ENCODE data around the gene OMG. TPM values are rescaled to one million over a fixed set of nuclear protein-coding genes. Genes with fewer than 3 reads are reported as not detected.
A peak's percentile ranks its signal among the peaks of the same experiment; 100 is the strongest.
"Not testable (repeated sequence)": the region's sequence is repeated elsewhere in the genome, so short reads cannot be mapped to it uniquely, and the experiment has no call there.

The OMG gene
- total RNA-seq, 2 donors from 2014 or later: not detected

GRCh38 chr17:31291820-31292219 lies 5.2 kb downstream of the OMG start:
- Histone ChIP-seq H3K27me3 (ENCODE audit: control insufficient read depth, insufficient read depth, low read length, poor library complexity, severe bottlenecking) (no peaks in the 10 kb centered on the region), H3K4me3 (ENCODE audit: low read length) (no peak overlapping the region), H3K27ac (ENCODE audit: low read depth, low read length) (no peak overlapping the region), H3K4me1 (ENCODE audit: control insufficient read depth, insufficient read depth, low read length) (peaks cover 3% of the 10 kb centered on the region), H3K9ac (ENCODE audit: extremely low read depth, low read length, poor library complexity, severe bottlenecking) (no peak overlapping the region), H3K9me3 (ENCODE audit: control insufficient read depth, low read length) (no peaks in the 10 kb centered on the region), H3K36me3 (ENCODE audit: control insufficient read depth, insufficient read depth, low read length) (peaks cover 34% of the 10 kb centered on the region)
- Mint-ChIP-seq H3K27me3 (ENCODE audit: insufficient read depth) (no peaks in the 10 kb centered on the region), H3K9me3 (no peaks in the 10 kb centered on the region), H3K36me3 (ENCODE audit: low read depth) (peaks cover 29% of the 10 kb centered on the region), H3K4me3 (no peak overlapping the region), H3K27ac (no peak overlapping the region), H3K4me1 (no peaks in the 10 kb centered on the region)
- no peak for TF ChIP-seq CTCF (conservative IDR thresholded peaks at IDR 0.05)
- no peak for DNase-seq

GRCh38 chr17:31289790-31290189 lies 7.2 kb downstream of the OMG start:
- no peaks in the 10 kb centered on the region for H3K9me3 ChIP-seq (ENCODE audit: control insufficient read depth, low read length)
- no peaks in the 10 kb centered on the region for H3K4me1 ChIP-seq (ENCODE audit: control insufficient read depth, insufficient read depth, low read length)
- Mint-ChIP-seq H3K36me3 (ENCODE audit: low read depth) (peaks cover 32% of the 10 kb centered on the region), H3K27ac (no peak overlapping the region), H3K27me3 (ENCODE audit: insufficient read depth) (no peaks in the 10 kb centered on the region), H3K4me1 (no peaks in the 10 kb centered on the region), H3K4me3 (no peak overlapping the region), H3K9me3 (no peaks in the 10 kb centered on the region)
- no peaks in the 10 kb centered on the region for H3K27me3 ChIP-seq (ENCODE audit: control insufficient read depth, insufficient read depth, low read length, poor library complexity, severe bottlenecking)
- WGBS, 2 experiments (ENCODE audit: insufficient coverage in 1 of 2, insufficient read length in 1 of 2): 100% methylated on average over 1 of the region's 3 CpGs; no CpG with 5 or more reads in 1 of the 2 experiments
- no peak for DNase-seq
- H3K36me3 ChIP-seq (ENCODE audit: control insufficient read depth, insufficient read depth, low read length): peaks cover 31% of the 10 kb centered on the region
- no peak overlapping the region for H3K27ac ChIP-seq (ENCODE audit: low read depth, low read length)
- H3K4me3 ChIP-seq (ENCODE audit: low read length): no peak overlapping the region
- no peak overlapping the region for H3K9ac ChIP-seq (ENCODE audit: extremely low read depth, low read length, poor library complexity, severe bottlenecking)
- no peak for TF ChIP-seq CTCF (conservative IDR thresholded peaks at IDR 0.05)

GRCh38 chr17:31287932-31288331 lies 9.1 kb downstream of the OMG start:
- not testable (repeated sequence) for H3K27ac ChIP-seq (ENCODE audit: low read depth, low read length); H3K4me1 ChIP-seq (ENCODE audit: control insufficient read depth, insufficient read depth, low read length); H3K27me3 ChIP-seq (ENCODE audit: control insufficient read depth, insufficient read depth, low read length, poor library complexity, severe bottlenecking); H3K27ac Mint-ChIP-seq; H3K4me3 Mint-ChIP-seq; H3K4me3 ChIP-seq (ENCODE audit: low read length); H3K9me3 ChIP-seq (ENCODE audit: control insufficient read depth, low read length); H3K4me1 Mint-ChIP-seq; H3K27me3 Mint-ChIP-seq (ENCODE audit: insufficient read depth); DNase-seq; H3K9ac ChIP-seq (ENCODE audit: extremely low read depth, low read length, poor library complexity, severe bottlenecking); H3K9me3 Mint-ChIP-seq
- WGBS, 2 experiments (ENCODE audit: insufficient coverage in 1 of 2, insufficient read length in 1 of 2): no CpG with 5 or more reads among the region's 1 CpG
- peaks cover 32% of the 10 kb centered on the region for H3K36me3 Mint-ChIP-seq (ENCODE audit: low read depth)
- H3K36me3 ChIP-seq (ENCODE audit: control insufficient read depth, insufficient read depth, low read length): peaks cover 30% of the 10 kb centered on the region

GRCh38 chr17:31286587-31286986 lies 10.5 kb downstream of the OMG start:
- H3K4me1 ChIP-seq (ENCODE audit: control insufficient read depth, insufficient read depth, low read length): no peaks in the 10 kb centered on the region
- 94% methylated on average over 1 of the region's 1 CpG; no CpG with 5 or more reads in 1 of the 2 experiments for WGBS, 2 experiments (ENCODE audit: insufficient coverage in 1 of 2, insufficient read length in 1 of 2)
- H3K27ac ChIP-seq (ENCODE audit: low read depth, low read length): no peak overlapping the region
- Mint-ChIP-seq H3K27me3 (ENCODE audit: insufficient read depth) (no peaks in the 10 kb centered on the region), H3K36me3 (ENCODE audit: low read depth) (peaks cover 32% of the 10 kb centered on the region), H3K4me3 (no peak overlapping the region), H3K27ac (no peak overlapping the region), H3K4me1 (no peaks in the 10 kb centered on the region), H3K9me3 (no peaks in the 10 kb centered on the region)
- TF ChIP-seq CTCF (conservative IDR thresholded peaks at IDR 0.05): peak; percentile 51
- H3K4me3 ChIP-seq (ENCODE audit: low read length): no peak overlapping the region
- no peak overlapping the region for H3K9ac ChIP-seq (ENCODE audit: extremely low read depth, low read length, poor library complexity, severe bottlenecking)
- DNase-seq: no peak
- H3K27me3 ChIP-seq (ENCODE audit: control insufficient read depth, insufficient read depth, low read length, poor library complexity, severe bottlenecking): no peaks in the 10 kb centered on the region
- peaks cover 30% of the 10 kb centered on the region for H3K36me3 ChIP-seq (ENCODE audit: control insufficient read depth, insufficient read depth, low read length)
- peaks cover under 1% of the 10 kb centered on the region for H3K9me3 ChIP-seq (ENCODE audit: control insufficient read depth, low read length)
